GM12875 (cell line): Measurements from ENCODE around the gene SLC12A7.

ENCODE experiments used
- H3K4me3 ChIP-seq: one replicate; pipeline ENCODE4 v1.5.1; 2011; ENCODE audit warnings: low read depth, low read length, control low read depth
- CTCF ChIP-seq: IDR thresholded peaks from 2 replicates; pipeline ENCODE4 v1.5.1; 2011; ENCODE audit warnings: low read depth, mild to moderate bottlenecking, control low read depth, inconsistent platforms, low read length, moderate library complexity, borderline replicate concordance; ENCODE audit not compliant: insufficient read depth

SLC12A7 gene

DNA sequence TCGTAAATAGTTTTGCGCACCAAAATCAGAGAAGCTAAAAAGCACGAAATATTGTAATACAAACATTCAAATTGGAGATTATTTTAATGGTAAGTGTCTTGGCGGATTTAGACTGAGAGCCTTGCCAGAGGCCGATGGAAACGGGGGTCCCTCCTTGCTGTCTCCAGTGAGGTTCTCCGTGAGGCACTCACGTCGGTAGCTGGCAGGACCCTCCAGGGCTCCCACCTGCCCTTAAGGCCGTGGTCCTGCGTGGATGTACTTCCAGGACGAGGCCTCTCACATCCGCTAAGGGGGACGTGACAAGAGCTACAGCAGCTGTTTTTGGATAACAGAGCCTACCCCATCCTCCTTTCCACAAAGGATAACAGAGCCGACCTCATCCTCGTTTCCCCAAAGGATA is 95.4 kb downstream of the SLC12A7 start:
- TF ChIP-seq CTCF = no peak
- no peak overlapping the region for H3K4me3 ChIP-seq

DNA sequence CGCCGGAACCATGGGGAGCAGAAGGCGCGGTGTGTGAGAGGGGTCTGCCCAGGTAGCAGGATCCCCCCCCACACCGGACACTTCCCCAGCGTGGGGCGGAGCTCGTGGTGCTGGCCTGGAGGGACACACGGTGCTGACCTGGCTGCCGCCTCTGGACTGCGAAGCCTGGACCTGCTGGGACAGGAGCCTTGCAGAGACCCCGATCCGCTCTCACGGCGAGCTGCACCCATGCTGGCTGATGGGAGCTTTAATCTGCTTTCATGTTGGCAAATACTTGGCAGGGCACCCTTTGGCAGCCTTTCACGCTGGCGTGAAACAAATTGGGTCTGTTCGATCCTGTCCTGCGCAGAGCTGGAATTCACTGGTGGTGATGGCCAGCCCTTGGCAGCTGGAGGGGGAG is 95.8 kb downstream of the SLC12A7 start:
- TF ChIP-seq CTCF = no peak
- no peak overlapping the region for H3K4me3 ChIP-seq

DNA sequence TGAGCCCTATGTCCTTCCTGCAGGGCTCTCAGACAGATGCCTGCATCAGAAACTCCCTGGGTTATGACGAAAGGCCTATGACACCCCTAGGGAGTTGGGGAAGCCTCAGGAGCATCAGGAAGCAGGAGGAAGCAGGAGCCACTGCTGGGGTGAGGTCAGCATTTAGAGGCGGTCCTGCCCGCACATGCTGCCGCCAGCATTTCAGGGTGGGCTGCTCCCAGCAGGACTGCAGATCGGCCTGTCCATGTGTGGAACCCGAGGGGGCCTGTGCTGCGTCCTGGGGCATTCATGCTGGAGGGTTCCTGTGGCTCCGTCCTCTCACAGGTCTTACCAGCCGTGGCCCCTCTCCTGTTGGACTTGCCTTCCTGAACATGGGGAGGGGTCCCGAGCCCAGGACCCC is 96.4 kb downstream of the SLC12A7 start:
- no peak overlapping the region for H3K4me3 ChIP-seq
- no peak for TF ChIP-seq CTCF

GRCh38 chr5:1014781-1015221 is 97.1 kb downstream of the SLC12A7 start:
- no peak overlapping the region for H3K4me3 ChIP-seq
- no peak for TF ChIP-seq CTCF

DNA sequence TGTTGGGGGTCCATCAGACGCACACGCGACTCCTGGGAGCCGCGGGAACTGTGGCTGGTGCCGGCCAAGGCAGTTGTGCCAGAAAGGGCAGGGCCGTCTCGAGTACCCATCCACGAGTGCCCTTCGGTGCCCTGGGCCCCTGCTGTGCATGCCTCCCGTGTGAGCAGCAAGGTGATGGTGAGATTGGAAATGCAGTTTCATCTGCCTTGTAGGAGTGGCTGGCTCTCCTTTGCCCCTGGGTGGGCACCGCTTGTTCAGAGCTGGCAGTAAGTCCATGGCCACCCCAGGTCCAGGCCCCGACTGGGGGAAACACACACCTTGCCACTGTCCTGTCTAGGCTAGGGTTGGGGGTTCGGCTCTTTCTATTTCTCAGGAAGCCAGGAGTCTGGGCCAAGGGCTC is 97.5 kb downstream of the SLC12A7 start:
- no peak overlapping the region for H3K4me3 ChIP-seq
- no peak for TF ChIP-seq CTCF

DNA sequence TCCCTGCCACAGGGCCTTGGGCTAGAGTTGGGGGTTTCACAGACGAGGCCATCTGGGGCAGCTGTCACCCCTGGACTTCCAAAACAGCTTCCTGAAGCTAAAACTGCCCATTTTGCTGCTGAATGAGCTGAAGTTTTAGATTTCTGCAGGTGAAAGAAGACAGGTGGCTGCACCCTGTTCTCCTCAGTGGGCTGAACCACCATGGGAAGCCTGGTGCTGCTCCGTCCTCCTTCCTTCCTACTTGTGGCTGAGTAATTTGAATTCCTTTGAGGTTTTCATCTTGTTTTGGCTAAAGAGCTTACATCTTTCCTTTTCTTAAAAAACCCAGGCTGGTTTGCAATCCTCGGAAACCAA is 97.9 kb downstream of the SLC12A7 start:
- H3K4me3 ChIP-seq = no peak overlapping the region
- no peak for TF ChIP-seq CTCF

GRCh38 chr5:1013238-1013947 is 98.5 kb downstream of the SLC12A7 start:
- no peak overlapping the region for H3K4me3 ChIP-seq
- TF ChIP-seq CTCF = no peak
